Activated CD8-positive, alpha-beta memory T cell treated with anti-CD3 and anti-CD28 coated beads for 36 hours (primary cell): ENCODE data around the gene LTBP1. TPM values are rescaled to one million over a fixed set of nuclear protein-coding genes. Genes with fewer than 3 reads are reported as not detected.

Source experiments
- CTCF ChIA-PET: fragments of 350-600 bp; sonication (Branson Sonifier 250); formaldehyde crosslinking; loops from one replicate; lab custom pipeline; 2021; ENCODE audit warnings: antibody characterized with exemption; lab: Charles Lee
- POLR2A ChIA-PET: fragments of 350-600 bp; sonication (Branson Sonifier 250); formaldehyde crosslinking; loops from one replicate; lab custom pipeline; 2021; ENCODE audit warnings: antibody characterized with exemption; lab: Charles Lee
- total RNA-seq, 2 experiments: library from RNA; stranded (reverse); gene quantifications; one replicate each; pipeline ENCODE4 v1.2.3, GENCODE V29; 2021

Gene LTBP1
- total RNA-seq, 2 experiments from 2014 or later: 0.11 to 0.15 TPM

DNA sequence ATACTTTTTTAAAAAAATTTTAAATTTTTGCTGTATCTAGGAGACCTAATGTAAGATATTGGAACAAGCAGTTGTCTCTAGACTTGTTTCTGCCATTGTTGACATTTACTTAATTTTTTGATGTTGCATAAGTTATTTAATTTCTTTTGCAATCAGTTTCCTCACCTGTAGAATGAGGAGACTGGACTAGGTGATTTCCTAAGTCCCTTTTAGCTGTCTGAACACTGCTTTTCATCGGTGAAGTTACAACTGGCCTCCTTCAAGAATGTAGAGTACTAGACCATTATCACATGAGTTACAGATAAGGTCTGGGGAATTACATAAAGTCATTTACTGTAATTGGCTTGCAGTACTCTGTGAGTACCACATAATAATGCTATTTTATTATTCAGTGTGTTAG lies 147.6 kb downstream of the LTBP1 start:
- POLR2A ChIA-PET: no interaction called here
- CTCF ChIA-PET: no interaction called here

DNA sequence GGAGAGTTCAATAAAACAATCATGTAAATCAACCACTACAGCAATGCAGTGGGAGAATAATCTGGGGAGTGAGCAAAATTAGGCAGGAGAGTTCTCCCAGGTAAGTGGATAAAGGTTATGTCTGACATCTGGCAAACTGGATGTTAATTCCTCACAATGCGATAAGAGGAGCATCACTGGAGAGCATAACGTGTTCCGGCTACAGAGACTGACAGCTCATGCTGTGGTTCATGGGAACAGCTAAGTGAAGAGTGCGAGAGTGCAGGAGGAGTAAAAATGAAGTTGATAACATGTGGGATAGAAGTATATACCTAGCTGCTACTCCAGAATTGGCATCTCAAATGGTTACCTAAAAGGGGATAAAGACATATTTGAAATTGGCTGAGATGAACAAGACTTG lies 153.2 kb downstream of the LTBP1 start:
- ChIA-PET CTCF (interaction anchor here (0.6 kb wide), 1 partner anchor 21 kb away, joined by 4 read pairs; no protein-coding TSS in a partner anchor), POLR2A (no interaction called here)

DNA sequence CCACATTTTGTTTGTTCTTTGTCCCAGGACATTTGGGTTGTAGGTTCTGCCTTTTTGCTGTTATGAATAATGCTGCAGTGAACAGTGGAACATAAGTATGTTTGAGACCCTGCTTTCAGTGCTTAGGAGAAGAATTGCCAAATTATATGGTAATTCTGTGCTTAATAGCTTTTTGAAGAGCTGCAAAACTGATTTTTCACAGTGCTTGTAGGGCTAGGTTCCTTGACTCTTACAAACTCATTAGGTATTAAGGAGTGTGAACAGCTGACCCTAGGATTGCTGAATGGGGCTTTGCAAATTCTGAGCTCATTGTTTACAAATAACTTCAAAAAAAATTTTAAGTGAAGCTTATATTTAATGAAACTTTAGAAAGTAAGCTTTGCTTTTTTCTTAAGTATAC lies 154.2 kb downstream of the LTBP1 start:
- CTCF ChIA-PET: no interaction called here
- POLR2A ChIA-PET: no interaction called here

DNA sequence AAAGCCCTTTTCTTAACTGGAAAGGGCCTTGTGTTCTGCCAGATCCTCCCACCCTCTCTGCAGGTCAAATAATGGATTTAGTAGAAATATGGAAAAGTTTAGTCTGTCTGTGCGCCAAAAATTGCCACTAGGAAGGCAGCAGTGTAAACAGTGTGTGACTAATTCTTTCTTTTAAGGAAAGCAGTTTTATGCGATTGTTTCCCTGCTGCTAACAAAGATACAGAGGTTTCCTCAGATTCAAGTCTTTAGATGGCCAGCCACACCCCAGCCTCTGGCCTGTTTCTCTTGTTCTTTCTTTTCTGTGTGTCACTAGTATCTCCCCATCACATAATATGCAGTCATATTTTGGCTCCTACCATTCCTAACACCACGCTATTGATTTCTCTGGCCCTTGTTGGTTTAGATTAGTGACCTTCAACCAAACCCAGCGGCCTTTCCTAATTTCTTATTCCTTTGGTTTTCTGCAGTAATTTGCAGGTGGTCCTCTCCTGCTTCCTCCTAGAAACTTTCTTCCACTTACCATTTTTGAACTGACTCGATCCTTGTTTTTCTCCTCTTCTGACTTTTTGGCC lies 157.4 kb downstream of the LTBP1 start:
- CTCF ChIA-PET: no interaction called here
- POLR2A ChIA-PET: no interaction called here

DNA sequence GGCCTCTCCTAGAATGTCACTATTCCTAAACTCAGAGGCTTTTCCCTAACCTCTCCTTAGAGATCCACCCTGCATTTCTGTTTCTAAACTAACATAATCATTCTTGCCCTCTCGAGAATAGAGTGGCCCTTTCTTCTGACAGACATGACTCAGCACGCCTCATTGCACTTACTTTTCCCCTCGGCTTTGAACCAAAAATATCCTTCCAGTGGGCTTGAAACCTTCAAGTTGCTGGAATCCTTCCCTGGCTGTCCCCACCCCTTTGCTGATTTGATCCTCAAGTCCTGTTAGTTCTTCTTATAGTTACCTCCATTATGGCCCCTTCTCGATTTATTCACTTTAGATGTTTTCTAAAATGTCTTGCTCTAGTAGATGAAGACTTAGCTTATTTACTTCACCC lies 158.0 kb downstream of the LTBP1 start:
- ChIA-PET POLR2A (no interaction called here), CTCF (no interaction called here)

DNA sequence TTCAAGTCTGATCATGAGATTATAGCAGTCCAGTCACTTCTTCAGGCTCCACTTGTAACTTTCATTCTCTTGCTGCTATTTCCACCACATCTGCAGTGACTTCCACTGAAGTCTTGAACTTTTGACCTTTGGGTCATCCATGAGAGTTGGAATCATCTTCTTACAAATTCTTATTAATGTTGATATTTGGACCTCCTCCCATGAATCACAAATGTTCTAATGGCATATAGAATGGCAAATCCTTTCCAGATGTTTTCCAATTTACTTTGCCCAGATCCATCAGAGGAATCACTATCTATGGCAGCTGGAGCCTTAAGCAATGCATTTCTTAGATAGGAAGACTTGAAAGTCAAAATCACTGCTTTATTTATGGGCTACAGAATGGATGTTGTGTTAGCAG lies 159.4 kb downstream of the LTBP1 start:
- POLR2A ChIA-PET: no interaction called here
- CTCF ChIA-PET: no interaction called here

DNA sequence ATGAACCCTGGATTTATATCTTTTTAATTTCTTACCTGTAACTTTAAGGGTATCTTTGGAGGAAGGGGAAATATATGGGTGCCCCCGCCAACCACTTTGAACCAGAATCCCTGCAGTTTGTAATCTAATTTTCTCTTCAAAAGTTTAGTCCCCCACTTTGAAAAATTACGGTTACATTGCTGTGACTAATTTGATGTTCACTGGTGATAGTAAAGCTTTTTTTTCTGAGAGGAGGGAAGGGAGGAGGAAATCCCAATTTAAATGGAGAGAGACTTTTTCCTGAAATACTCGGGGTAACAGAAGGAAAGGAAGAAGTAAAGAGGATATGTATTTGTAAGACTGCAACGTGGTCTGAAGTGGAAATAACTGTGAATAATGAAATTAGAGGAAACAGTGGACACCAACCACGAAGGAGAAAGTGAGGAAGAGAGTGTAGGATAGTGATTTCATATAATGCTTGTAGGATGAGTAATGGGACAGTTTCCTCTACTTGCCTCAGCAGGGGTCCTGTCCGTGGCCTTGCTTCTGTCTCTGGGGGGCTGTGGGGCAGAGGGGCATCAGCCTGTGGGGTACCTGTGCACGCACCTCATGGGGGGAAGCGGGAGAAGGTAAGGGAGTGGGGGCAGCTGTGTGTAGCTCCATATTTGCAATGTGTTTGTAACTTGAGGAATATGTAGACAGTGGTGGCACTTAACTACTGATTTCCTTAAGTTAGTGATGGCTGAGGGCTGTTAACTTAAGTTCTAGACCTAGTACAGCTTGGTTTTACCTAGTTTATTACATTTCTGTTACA lies 161.1 kb downstream of the LTBP1 start:
- ChIA-PET POLR2A (no interaction called here), CTCF (no interaction called here)

DNA sequence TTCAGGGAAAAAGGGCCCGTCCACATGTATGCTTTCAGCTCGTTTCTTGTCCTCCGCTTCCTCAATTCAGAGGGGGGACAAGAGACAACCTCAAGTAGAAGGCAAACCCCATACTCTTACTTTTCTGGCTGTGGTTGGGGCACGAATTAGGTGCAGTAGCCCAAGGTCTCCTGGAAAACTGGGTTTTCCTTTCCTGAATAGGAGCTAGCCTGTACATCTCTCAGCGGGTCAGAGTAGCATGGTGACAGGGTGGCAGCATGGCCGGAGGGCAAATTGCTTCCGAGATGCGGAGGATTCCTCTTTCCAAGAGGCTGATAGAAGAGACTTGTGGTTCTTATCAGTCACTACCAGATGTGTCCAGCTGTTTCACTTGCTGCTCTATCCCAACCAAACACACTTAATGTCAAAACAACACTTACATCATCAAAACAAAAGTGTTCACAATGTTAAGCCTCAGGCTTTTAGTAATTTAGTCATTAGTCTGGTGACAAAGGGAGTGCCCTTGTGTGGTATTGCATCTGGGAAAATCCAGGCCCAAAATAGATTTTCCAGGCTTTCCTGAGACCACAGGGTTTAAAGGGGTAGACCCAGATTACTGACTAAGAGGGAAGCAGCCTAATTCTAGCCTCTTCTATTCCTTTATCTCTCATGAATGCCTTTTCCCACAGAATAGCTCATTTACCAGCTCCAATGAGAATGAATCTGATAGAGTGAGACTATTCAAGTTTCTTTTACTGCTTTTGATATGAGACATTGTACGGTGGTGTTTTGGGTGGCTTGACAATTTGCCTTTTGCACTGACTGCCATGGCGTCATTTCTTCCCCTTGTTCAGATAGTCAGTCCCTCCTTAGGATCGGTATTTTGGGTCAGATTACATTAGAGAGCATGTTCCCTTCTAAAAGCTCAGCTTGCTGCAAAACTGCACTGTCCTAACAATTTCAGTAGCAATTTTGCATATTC lies 162.0 kb downstream of the LTBP1 start:
- POLR2A ChIA-PET: no interaction called here

DNA sequence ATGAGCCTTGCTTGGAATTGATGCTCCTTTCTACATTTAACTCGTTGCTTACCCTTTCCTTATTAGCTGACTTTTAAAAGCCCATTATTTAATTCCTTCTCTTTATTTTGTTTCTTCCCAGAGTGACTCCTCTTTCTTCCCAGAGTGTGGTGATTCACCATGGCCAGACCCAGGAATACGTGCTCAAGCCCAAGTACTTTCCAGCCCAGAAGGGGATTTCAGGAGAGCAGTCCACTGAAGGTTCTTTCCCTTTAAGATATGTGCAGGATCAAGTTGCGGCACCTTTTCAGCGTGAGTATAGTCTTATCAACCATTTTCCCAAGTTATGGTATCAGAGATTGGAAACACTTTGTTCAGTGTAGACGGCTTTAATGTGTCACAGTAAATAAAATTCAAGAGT lies 163.7 kb downstream of the LTBP1 start:
- ChIA-PET POLR2A (no interaction called here), CTCF (no interaction called here)

More for the DNA sequence above, 162.0 kb downstream of the LTBP1 start:
- CTCF ChIA-PET: no interaction called here

DNA sequence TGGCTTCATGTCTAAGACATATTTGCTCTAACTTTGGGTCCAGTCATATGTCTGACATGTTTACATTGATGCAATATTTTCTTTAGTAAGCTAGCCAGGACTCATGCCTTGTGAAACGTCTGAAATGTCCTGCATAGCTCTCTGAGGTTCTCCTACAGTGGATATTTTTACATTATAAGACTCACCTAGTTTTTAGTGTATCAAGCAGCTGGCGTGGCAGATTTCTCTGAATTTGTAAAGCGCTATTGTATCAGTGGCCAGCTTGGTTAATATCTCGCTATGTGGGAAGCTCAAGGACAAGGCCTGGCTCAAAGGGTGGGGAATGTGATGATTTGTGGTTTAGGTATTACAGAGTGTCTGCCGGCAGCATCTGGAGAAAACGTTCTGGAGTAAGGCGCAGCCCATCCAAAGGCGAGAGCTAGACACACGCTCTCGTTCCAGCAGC lies 164.3 kb downstream of the LTBP1 start:
- ChIA-PET POLR2A (no interaction called here), CTCF (no interaction called here)

DNA sequence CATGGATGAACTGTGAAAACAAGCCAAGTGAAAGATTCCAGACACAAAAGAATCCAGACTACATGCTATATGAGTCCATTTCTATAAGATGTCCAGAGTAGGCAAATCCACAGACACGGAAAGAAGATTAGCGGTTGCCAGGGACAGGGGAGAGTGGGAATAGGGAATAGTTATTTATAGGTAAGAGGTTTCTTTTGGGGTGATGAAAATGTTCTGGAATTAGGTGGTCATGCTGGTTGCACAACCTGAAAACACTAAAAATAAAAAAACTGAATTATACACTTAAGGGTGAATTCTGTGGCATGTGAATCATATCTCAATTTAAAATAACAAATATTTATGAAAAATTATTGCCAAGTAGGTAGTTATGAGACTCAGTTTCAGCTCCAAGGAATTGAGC lies 168.4 kb downstream of the LTBP1 start:
- ChIA-PET POLR2A (no interaction called here), CTCF (no interaction called here)

DNA sequence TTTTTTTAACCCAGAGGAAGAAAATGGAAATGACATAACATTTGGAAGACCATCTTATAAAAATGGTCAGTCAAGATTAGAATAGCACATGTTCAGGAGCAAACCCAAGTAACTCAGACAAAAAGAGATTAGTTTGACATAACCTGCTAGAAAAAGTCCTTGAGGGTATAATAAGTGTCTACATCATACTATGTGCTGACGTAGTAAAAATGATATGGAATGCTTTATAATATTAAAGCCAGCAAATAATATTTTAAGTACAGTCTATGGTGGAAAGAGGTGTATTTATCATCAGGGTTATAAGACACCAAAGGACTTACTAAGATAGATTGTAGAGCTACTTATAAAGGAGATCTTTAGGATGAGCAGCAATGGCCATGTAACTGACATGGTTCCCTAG lies 169.0 kb downstream of the LTBP1 start:
- CTCF ChIA-PET: no interaction called here
- POLR2A ChIA-PET: no interaction called here

DNA sequence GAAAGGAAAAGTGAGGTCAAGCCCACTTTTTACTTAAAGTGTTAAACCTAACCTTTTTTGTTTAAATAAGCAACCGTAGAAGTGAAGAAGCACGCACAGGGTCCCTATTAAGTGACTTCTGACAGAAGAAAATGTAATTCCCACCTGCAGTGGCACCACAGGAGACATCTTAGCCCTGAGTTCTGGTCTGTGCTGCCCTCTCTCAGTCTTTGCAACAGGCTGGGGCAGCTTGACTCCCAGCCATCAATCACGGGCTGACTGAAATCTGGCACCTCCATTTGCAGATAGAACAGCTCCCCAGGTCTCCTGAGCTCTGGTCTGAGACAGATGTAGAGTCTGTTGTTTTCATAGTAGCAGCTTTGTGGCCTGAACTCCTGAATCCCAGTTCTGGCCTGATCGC lies 170.0 kb downstream of the LTBP1 start:
- ChIA-PET POLR2A (no interaction called here), CTCF (no interaction called here)

DNA sequence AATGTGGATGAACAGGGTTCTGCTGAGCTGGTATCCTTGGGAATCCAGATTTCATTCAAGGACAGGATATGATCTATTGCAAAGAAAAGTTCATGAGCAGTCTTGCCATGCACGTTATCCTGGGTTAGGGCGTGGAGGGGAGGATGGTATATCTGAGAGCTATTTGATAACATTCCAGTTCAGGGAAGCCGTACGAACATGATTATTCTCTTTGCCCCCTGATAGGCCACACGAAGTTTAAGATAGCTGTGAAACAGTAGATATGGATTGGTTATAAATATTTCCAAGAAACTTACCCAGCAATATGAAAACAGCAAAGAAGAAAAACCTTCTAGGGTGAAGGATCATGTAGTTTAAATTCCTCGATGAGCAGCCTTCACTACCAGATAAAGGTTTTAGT lies 171.9 kb downstream of the LTBP1 start:
- CTCF ChIA-PET: no interaction called here

DNA sequence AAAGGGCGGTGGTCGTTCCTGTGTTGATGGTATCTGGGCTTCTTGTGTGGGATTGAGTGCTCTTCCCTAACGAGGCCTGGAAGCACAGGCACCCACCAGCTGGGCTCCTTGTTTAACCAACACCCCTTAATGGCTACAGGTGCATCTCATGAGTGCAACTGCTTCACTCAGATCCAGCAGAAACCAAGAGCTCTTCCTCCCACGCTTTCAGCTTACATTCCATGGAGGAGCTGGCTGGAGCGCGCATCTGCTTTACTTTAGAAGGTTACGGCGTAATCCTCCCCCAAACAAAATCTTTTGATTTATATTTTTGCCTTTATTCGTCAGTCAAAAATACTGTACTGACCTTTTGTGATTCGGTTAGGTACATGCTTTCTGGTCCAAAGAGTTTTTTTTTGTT lies 174.7 kb downstream of the LTBP1 start:
- CTCF ChIA-PET: interaction anchor here (0.6 kb wide), 1 partner anchor 21 kb away, joined by 4 read pairs; no protein-coding TSS in a partner anchor
- POLR2A ChIA-PET: no interaction called here

More for the DNA sequence above, 171.9 kb downstream of the LTBP1 start:
- POLR2A ChIA-PET: no interaction called here

DNA sequence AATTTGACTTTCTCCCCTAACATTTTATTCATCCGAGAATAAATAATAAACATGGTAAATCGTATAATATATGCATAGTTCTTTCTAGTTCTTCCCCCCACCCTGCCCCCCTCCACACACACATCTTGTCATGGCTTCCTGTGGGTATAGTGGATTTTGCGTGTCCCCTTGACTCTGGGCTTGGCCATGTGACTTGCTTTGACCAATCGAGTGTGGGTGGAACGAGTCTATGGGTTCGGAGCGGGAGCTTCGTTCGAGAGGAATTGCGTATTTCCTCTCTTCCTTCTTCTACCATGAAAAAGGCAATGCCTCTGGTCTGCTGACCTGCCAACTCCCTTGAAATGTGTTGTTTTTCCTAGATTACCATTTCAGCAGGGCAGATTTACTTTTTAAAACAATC lies 175.2 kb downstream of the LTBP1 start:
- ChIA-PET POLR2A (no interaction called here), CTCF (no interaction called here)

DNA sequence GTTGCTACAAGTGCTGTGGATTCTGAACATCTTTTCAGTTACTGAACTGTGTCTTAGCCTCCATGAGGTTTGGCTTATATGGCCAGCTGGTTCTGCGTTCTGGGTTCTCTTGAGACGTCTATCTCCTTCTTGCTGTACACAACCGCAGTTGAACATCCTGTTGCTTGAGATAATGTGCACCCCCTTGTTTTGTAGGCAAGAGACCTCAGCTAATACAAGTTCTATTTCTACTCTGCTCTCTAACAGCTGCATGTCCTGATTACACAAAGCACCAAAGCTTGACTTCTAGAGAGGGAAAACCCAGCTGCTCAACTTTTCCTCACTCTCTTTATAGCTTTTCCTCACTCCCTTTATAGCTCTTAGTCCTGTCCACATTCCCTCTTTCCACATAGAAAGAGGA lies 176.0 kb downstream of the LTBP1 start:
- ChIA-PET POLR2A (interaction anchor here (0.7 kb wide), 1 partner anchor 71 kb away, joined by 3 read pairs; no protein-coding TSS in a partner anchor), CTCF (no interaction called here)

DNA sequence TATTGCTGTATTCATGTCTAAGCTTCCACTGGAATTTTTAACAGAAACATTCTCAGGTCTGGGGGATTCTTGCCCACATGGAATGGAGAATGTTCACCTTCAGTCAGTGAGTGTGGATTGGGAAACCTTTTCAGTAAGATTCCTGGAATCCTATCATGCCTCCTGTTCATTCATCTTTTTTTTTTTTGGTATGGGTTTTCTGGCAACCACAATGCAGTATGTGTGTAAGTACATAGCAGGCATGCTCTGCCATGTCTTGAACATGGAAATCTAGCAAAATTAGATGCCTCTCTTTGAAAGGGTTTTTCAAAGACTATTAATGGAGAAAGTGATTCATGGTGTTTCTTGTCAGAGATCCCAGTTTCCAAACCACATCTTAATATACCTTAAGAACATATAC lies 176.5 kb downstream of the LTBP1 start:
- POLR2A ChIA-PET: interaction anchor here (0.7 kb wide), 1 partner anchor 71 kb away, joined by 3 read pairs; no protein-coding TSS in a partner anchor
- CTCF ChIA-PET: interaction anchor here (0.6 kb wide), 1 partner anchor 170 kb away, joined by 6 read pairs; no protein-coding TSS in a partner anchor

DNA sequence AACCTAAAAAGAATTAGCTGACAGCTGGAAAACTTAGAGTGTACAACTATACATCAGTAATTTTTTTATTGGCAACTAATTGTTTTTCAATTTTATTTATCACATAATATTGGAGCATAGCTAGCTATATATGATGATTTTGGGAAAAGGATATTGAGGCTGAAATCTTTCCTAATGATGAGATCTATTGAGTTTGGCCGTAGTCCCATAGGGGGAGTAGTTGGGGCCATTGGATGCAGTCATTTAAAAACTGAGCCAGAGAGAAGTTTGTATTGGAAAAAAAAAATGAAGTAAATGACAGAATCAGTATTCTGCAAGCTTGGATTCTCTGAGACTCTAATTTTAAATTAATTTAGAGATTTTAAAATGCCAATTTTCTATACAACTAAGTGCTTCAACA lies 179.8 kb downstream of the LTBP1 start:
- CTCF ChIA-PET: no interaction called here
- POLR2A ChIA-PET: no interaction called here

DNA sequence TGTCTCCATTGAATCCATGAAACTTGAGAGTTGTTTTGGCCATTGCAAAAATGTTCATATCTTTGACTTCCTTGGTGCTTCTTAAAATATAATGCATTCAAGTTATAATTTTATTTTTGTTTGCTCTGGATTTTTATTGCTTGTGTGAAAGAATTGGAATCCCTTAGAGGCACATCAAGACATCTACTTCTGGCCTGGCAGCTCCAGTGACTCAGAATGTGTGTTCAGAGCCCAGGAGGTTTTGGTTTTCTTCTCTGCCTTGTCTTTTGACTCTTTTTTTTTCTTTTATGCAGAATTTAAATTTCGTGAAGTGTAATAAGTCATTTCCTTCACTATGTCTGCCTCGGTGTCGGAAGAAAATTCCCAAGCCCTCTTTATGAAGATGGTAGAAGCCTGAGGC lies 180.2 kb downstream of the LTBP1 start:
- ChIA-PET POLR2A (no interaction called here), CTCF (no interaction called here)
